HCT116 (cell line): ENCODE data around the gene ZEB2.

ENCODE experiments used
- ELF1 ChIP-seq: IDR thresholded peaks from 2 replicates; pipeline ENCODE4 v1.6.1; 2012; ENCODE audit warnings: low read depth, borderline replicate concordance
- EZH2phosphoT487 ChIP-seq: fragments of 200-600 bp; IDR thresholded peaks from 2 replicates; pipeline ENCODE4 v1.6.1; 2018; ENCODE audit warnings: antibody characterized with exemption, borderline replicate concordance
- JUND ChIP-seq: IDR thresholded peaks from 2 replicates; pipeline ENCODE4 v1.6.1; 2012
- POLR2A ChIP-seq: IDR thresholded peaks from 2 replicates; pipeline ENCODE4 v1.7.0; 2011; ENCODE audit warnings: borderline replicate concordance; ENCODE audit not compliant: insufficient read depth, insufficient read length; ENCODE audit errors: extremely low read depth
- POLR2AphosphoS5 ChIP-seq: IDR thresholded peaks from 2 replicates; pipeline ENCODE4 v1.6.1; 2011; ENCODE audit warnings: mild to moderate bottlenecking, low read depth, low read length, moderate library complexity
- RAD21 ChIP-seq: IDR thresholded peaks from 2 replicates; pipeline ENCODE4 v1.6.1; 2012; ENCODE audit warnings: low read depth, mild to moderate bottlenecking
- SP1 ChIP-seq: IDR thresholded peaks from 2 replicates; pipeline ENCODE4 v1.6.1; 2012; ENCODE audit warnings: low read depth
- TCF7L2 ChIP-seq: IDR thresholded peaks from 2 replicates; pipeline ENCODE4 v1.7.0; 2011; ENCODE audit warnings: borderline replicate concordance, inconsistent platforms; ENCODE audit not compliant: insufficient read depth, insufficient read length; ENCODE audit errors: extremely low read depth
- YY1 ChIP-seq: IDR thresholded peaks from 2 replicates; pipeline ENCODE4 v1.6.1; 2011; ENCODE audit warnings: low read length, low read depth, moderate library complexity, mild to moderate bottlenecking; ENCODE audit not compliant: insufficient replicate concordance; ENCODE audit errors: extremely low read depth
- TF ChIP-seq, protein P1 (sequence below), 3 experiments: fragments of 200-600 bp in 1 of 3; sonication (generic) in 1 of 3; IDR thresholded peaks in 2 of 3; conservative IDR thresholded peaks in 1 of 3; 2 replicates each; pipeline ENCODE4 v1.5.1; 2012 to 2017; ENCODE audit warnings: low read depth in 2 of 3, low read length in 2 of 3, antibody characterized with exemption in 1 of 3, borderline replicate concordance in 1 of 3, control low read depth in 1 of 3, mild to moderate bottlenecking in 1 of 3, mixed read lengths in 1 of 3, mixed run types in 1 of 3, moderate library complexity in 1 of 3; ENCODE audit not compliant: insufficient read depth in 1 of 3
- TF ChIP-seq, protein P2 (sequence below): IDR thresholded peaks from 2 replicates; pipeline ENCODE4 v1.6.1; 2012
- TF ChIP-seq, protein P3 (sequence below): IDR thresholded peaks from 2 replicates; pipeline ENCODE4 v1.6.1; 2012; ENCODE audit warnings: low read depth

DNA sequence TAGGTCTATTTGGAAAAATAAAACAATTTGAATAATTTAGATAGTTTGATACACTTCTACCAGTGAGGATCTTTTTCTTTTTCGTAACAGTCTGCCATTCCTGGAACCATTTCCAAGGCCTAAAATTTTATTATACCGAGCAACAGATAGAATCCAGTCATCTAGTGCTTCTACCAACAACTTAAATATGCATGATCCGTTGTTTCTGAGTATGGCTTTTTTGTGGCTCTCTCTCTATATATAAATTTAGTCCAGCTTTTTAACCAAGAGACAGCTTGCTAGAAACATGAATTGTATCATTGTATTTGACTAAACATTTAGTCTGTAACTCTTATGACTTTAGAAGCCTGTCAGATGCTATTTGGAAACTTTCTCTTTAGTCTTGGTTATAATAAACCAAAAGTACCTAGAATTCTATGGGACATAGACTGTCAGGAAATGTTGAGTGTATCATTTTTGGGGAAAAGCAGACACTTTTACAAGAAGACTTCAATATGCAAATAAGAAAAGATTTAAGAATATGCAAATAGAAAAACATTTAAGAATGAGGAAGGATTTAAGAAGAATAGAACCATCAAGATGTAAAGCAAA, 161.4 kb downstream of the ZEB2 start:
- TF ChIP-seq, protein P1, sequence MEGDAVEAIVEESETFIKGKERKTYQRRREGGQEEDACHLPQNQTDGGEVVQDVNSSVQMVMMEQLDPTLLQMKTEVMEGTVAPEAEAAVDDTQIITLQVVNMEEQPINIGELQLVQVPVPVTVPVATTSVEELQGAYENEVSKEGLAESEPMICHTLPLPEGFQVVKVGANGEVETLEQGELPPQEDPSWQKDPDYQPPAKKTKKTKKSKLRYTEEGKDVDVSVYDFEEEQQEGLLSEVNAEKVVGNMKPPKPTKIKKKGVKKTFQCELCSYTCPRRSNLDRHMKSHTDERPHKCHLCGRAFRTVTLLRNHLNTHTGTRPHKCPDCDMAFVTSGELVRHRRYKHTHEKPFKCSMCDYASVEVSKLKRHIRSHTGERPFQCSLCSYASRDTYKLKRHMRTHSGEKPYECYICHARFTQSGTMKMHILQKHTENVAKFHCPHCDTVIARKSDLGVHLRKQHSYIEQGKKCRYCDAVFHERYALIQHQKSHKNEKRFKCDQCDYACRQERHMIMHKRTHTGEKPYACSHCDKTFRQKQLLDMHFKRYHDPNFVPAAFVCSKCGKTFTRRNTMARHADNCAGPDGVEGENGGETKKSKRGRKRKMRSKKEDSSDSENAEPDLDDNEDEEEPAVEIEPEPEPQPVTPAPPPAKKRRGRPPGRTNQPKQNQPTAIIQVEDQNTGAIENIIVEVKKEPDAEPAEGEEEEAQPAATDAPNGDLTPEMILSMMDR (IDR thresholded peaks at IDR 0.05 in 2 of 3, conservative IDR thresholded peaks at IDR 0.05 in 1 of 3; ENCODE audit: borderline replicate concordance in 1 of 3, insufficient read depth in 1 of 3, low read depth in 2 of 3, low read length in 2 of 3): no peak
- TF ChIP-seq, protein P2, sequence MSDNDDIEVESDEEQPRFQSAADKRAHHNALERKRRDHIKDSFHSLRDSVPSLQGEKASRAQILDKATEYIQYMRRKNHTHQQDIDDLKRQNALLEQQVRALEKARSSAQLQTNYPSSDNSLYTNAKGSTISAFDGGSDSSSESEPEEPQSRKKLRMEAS: no peak
- TF ChIP-seq YY1 (no peak), RAD21 (no peak), POLR2A (no peak), JUND (no peak), ELF1 (no peak), TCF7L2 (no peak), EZH2phosphoT487 (no peak), POLR2AphosphoS5 (no peak), SP1 (no peak)
- TF ChIP-seq, protein P3, sequence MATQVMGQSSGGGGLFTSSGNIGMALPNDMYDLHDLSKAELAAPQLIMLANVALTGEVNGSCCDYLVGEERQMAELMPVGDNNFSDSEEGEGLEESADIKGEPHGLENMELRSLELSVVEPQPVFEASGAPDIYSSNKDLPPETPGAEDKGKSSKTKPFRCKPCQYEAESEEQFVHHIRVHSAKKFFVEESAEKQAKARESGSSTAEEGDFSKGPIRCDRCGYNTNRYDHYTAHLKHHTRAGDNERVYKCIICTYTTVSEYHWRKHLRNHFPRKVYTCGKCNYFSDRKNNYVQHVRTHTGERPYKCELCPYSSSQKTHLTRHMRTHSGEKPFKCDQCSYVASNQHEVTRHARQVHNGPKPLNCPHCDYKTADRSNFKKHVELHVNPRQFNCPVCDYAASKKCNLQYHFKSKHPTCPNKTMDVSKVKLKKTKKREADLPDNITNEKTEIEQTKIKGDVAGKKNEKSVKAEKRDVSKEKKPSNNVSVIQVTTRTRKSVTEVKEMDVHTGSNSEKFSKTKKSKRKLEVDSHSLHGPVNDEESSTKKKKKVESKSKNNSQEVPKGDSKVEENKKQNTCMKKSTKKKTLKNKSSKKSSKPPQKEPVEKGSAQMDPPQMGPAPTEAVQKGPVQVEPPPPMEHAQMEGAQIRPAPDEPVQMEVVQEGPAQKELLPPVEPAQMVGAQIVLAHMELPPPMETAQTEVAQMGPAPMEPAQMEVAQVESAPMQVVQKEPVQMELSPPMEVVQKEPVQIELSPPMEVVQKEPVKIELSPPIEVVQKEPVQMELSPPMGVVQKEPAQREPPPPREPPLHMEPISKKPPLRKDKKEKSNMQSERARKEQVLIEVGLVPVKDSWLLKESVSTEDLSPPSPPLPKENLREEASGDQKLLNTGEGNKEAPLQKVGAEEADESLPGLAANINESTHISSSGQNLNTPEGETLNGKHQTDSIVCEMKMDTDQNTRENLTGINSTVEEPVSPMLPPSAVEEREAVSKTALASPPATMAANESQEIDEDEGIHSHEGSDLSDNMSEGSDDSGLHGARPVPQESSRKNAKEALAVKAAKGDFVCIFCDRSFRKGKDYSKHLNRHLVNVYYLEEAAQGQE: no peak
